HepG2 (cell line): ENCODE results near the gene TLL2. TPM values are rescaled to one million over a fixed set of nuclear protein-coding genes. Genes with fewer than 3 reads are reported as not detected.

ENCODE experiments used
- ATAC-seq: fragments of 200-7000 bp; cut with Tn5 transposase; 3 replicates; pipeline ENCODE4 v1.9.1; 2020; ENCODE audit warnings: mild to moderate bottlenecking, moderate library complexity
- BruUV-seq: library from RNA; stranded (reverse); fragments of 400-500 nt; replicated peaks from 2 replicates; lab custom pipeline; 2021; lab: Mats Ljungman, UMichigan
- CTCF ChIA-PET: fragments of 300-600 bp; formaldehyde crosslinking; extraction: SDS; loops from one replicate; lab custom pipeline; 2021; ENCODE audit warnings: low total read pairs, inconsistent platforms, low intra/inter-chr PET ratio; lab: Yijun Ruan, JAX
- POLR2A ChIA-PET: fragments of 350-600 bp; sonication (Branson Sonifier 250); formaldehyde crosslinking; loops from one replicate; lab custom pipeline; 2020; ENCODE audit warnings: antibody characterized with exemption, inconsistent platforms; lab: Yijun Ruan, JAX
- DNase-seq: peaks from one replicate; pipeline ENCODE4 v3.0.0-alpha.2; 2015; ENCODE audit warnings: low spot score
- FAIRE-seq: peaks from 3 replicates; lab custom pipeline; 2011; peaks lifted over from hg19 to GRCh38; lab: Jason Lieb, UNC
- H2AFZ ChIP-seq: one replicate; pipeline ENCODE4 v1.6.1; 2011; ENCODE audit warnings: low read length, inconsistent platforms
- H3K27ac ChIP-seq: fragments of 300-600 bp; 3 replicates; pipeline ENCODE4 v1.8.0; 2011; ENCODE audit warnings: mixed run types, mild to moderate bottlenecking, mixed read lengths, low read length, inconsistent platforms; ENCODE audit not compliant: insufficient read depth; ENCODE audit errors: extremely low read length
- H3K27me3 ChIP-seq, 2 experiments: fragments of 200-600 bp in 1 of 2; 2 replicates in 1 of 2; 3 replicates in 1 of 2; pipeline versions ENCODE4 v1.6.0 to v1.8.0; 2011; ENCODE audit warnings: low read length in 2 of 2, mild to moderate bottlenecking in 2 of 2, moderate library complexity in 2 of 2, inconsistent platforms in 1 of 2; ENCODE audit not compliant: insufficient read depth in 2 of 2, control insufficient read depth in 1 of 2
- H3K36me3 ChIP-seq, 2 experiments: fragments of 200-600 bp in 1 of 2; replicated peaks in 1 of 2; 2 replicates in 1 of 2; 3 replicates in 1 of 2; pipeline versions ENCODE4 v1.5.1 to v1.8.0; 2011; ENCODE audit warnings: low read length in 2 of 2, inconsistent platforms in 1 of 2; ENCODE audit not compliant: insufficient read depth in 2 of 2, control insufficient read depth in 1 of 2
- H3K4me1 ChIP-seq: 2 replicates; pipeline ENCODE4 v1.5.1; 2012; ENCODE audit warnings: low read length, inconsistent platforms; ENCODE audit not compliant: insufficient read depth
- H3K4me2 ChIP-seq: 2 replicates; pipeline ENCODE4 v1.6.0; 2011; ENCODE audit warnings: low read depth, low read length, inconsistent platforms
- H3K4me3 ChIP-seq, 3 experiments: fragments of 200-600 bp in 1 of 3; sonication (generic), shearing (Covaris generic) in 1 of 3; replicated peaks in 1 of 3; 2 replicates each; pipeline ENCODE4 v1.5.1; 2011 to 2016; ENCODE audit warnings: low read length in 3 of 3, inconsistent platforms in 2 of 3, low read depth in 2 of 3, mild to moderate bottlenecking in 2 of 3, control low read depth in 1 of 3, mixed read lengths in 1 of 3; ENCODE audit not compliant: insufficient read depth in 1 of 3
- H3K79me2 ChIP-seq: one replicate; pipeline ENCODE4 v1.6.1; 2011; ENCODE audit warnings: low read length, inconsistent platforms; ENCODE audit not compliant: insufficient read depth
- H3K9ac ChIP-seq: 2 replicates; pipeline ENCODE4 v1.6.0; 2011; ENCODE audit warnings: mild to moderate bottlenecking, low read depth, low read length, inconsistent platforms; ENCODE audit not compliant: insufficient read depth
- H3K9me3 ChIP-seq: 2 replicates; pipeline ENCODE4 v1.5.1; 2012; ENCODE audit warnings: mild to moderate bottlenecking, low read length
- H4K20me1 ChIP-seq: 2 replicates; pipeline ENCODE4 v1.6.0; 2011; ENCODE audit warnings: inconsistent platforms, mild to moderate bottlenecking, low read length, moderate library complexity; ENCODE audit not compliant: insufficient read depth
- CCAR2 ChIP-seq: fragments of 200-400 bp; formaldehyde crosslinking; optimal IDR thresholded peaks from 2 replicates; pipeline ENCODE3; 2018; ENCODE audit warnings: low read depth, mild to moderate bottlenecking, low read length, moderate library complexity
- FOXO1 ChIP-seq: sonication (generic); formaldehyde crosslinking; IDR thresholded peaks from 2 replicates; pipeline ENCODE4 v1.4.0; 2020; ENCODE audit warnings: missing genetic modification reagents
- GZF1 ChIP-seq: sonication (generic); formaldehyde crosslinking; IDR thresholded peaks from 2 replicates; pipeline ENCODE4 v1.5.1; 2020; ENCODE audit warnings: mild to moderate bottlenecking, missing genetic modification reagents
- HDAC6 ChIP-seq: fragments of 200-600 bp; sonication (generic); IDR thresholded peaks from 2 replicates; pipeline ENCODE4 v1.7.0; 2017; ENCODE audit warnings: mild to moderate bottlenecking, antibody characterized with exemption, low read length, low read depth
- IKZF4 ChIP-seq: sonication (generic); formaldehyde crosslinking; IDR thresholded peaks from 2 replicates; pipeline ENCODE4 v1.5.1; 2020; ENCODE audit warnings: borderline replicate concordance, mild to moderate bottlenecking, low read depth, missing genetic modification reagents; ENCODE audit errors: not compliant biosample characterization
- KMT2A ChIP-seq: sonication (generic); formaldehyde crosslinking; IDR thresholded peaks from 2 replicates; pipeline ENCODE4 v1.4.0; 2020; ENCODE audit warnings: missing genetic modification reagents
- MIER2 ChIP-seq: IDR thresholded peaks from 2 replicates; pipeline ENCODE4 v1.6.1; 2016; ENCODE audit warnings: missing biosample characterization, missing genetic modification reagents
- NFE2 ChIP-seq: sonication (generic); formaldehyde crosslinking; IDR thresholded peaks from 2 replicates; pipeline ENCODE4 v1.4.0; 2020; ENCODE audit warnings: missing genetic modification reagents
- NFYB ChIP-seq: sonication (generic); formaldehyde crosslinking; IDR thresholded peaks from 2 replicates; pipeline ENCODE4 v1.4.0; 2020; ENCODE audit warnings: missing genetic modification reagents
- RCOR2 ChIP-seq: IDR thresholded peaks from 2 replicates; pipeline ENCODE4 v1.6.1; 2016; ENCODE audit warnings: missing biosample characterization, missing genetic modification reagents
- RNF2 ChIP-seq: fragments of 450-650 bp; conservative IDR thresholded peaks from 2 replicates; pipeline ENCODE4 v1.6.1; 2016; ENCODE audit warnings: low read depth
- SMAD3 ChIP-seq: sonication (generic); formaldehyde crosslinking; IDR thresholded peaks from 2 replicates; pipeline ENCODE4 v1.4.0; 2020; ENCODE audit warnings: missing genetic modification reagents
- SUZ12 ChIP-seq: fragments of 150-350 bp; IDR thresholded peaks from 2 replicates; pipeline ENCODE4 v1.6.1; 2014; ENCODE audit warnings: low read depth, low read length
- ZNF407 ChIP-seq: sonication (generic); formaldehyde crosslinking; IDR thresholded peaks from one replicate; pipeline ENCODE4 v1.5.1; 2020; ENCODE audit warnings: mild to moderate bottlenecking, missing genetic modification reagents; ENCODE audit errors: not compliant biosample characterization
- ZNF589 ChIP-seq: sonication (generic); formaldehyde crosslinking; conservative IDR thresholded peaks from 2 replicates; pipeline ENCODE4 v1.8.0; 2022; ENCODE audit warnings: mild to moderate bottlenecking, moderate library complexity, missing genetic modification reagents
- ZNF713 ChIP-seq: sonication (generic); formaldehyde crosslinking; IDR thresholded peaks from 2 replicates; pipeline ENCODE4 v1.4.0; 2020; ENCODE audit warnings: mild to moderate bottlenecking, missing genetic modification reagents
- WGBS: methylation state at CpG from one replicate; pipeline ENCODE4 v1.1.6; 2017; ENCODE audit warnings: low lambda C conversion rate; 5-methylcytosine and 5-hydroxymethylcytosine counted together
- in situ Hi-C: cut with HindIII; loops from 2 replicates; pipeline ENCODE4 v1.10.0; 2017; ENCODE audit warnings: low pct_unique_long_range_greater_than_20kb; ENCODE audit not compliant: extremely low pct_ligation_motif_present
- intact Hi-C: fragments of 100-400 bp; cut with micrococcal nuclease; formaldehyde crosslinking; loops from one replicate; pipeline ENCODE4 v1.10.0; 2022; ENCODE audit not compliant: unreplicated experiment
- polyA plus RNA-seq, 8 experiments: library from polyadenylated mRNA; depleted of rRNA in 3 of 8; stranded (reverse) in 7 of 8; unstranded in 1 of 8; fragments of >200 nt; fragmentation: Illumina TruSeq in 4 of 8; extraction: Trizol in 4 of 8; gene quantifications; 2 replicates each; pipeline versions ENCODE4 v1.2.1 to v1.2.3, GENCODE V29; 2011 to 2016; ENCODE audit warnings: low read depth in 4 of 8, missing spikeins in 1 of 8, mixed read lengths in 1 of 8; ENCODE audit not compliant: insufficient read depth in 1 of 8
- total RNA-seq, 5 experiments: library from RNA; depleted of rRNA; stranded (reverse); fragments of >200 nt; fragmentation: Illumina TruSeq; extraction: Trizol; gene quantifications; 2 replicates each; pipeline ENCODE4 v1.2.3, GENCODE V29; 2016; ENCODE audit warnings: low read depth in 1 of 5

Gene TLL2
- total and polyA plus RNA-seq, 2 of the 13 experiments (the other 11 are each of a cell fraction or from before 2014, with no cell fraction given): 0.09 TPM; not detected in 1

DNA sequence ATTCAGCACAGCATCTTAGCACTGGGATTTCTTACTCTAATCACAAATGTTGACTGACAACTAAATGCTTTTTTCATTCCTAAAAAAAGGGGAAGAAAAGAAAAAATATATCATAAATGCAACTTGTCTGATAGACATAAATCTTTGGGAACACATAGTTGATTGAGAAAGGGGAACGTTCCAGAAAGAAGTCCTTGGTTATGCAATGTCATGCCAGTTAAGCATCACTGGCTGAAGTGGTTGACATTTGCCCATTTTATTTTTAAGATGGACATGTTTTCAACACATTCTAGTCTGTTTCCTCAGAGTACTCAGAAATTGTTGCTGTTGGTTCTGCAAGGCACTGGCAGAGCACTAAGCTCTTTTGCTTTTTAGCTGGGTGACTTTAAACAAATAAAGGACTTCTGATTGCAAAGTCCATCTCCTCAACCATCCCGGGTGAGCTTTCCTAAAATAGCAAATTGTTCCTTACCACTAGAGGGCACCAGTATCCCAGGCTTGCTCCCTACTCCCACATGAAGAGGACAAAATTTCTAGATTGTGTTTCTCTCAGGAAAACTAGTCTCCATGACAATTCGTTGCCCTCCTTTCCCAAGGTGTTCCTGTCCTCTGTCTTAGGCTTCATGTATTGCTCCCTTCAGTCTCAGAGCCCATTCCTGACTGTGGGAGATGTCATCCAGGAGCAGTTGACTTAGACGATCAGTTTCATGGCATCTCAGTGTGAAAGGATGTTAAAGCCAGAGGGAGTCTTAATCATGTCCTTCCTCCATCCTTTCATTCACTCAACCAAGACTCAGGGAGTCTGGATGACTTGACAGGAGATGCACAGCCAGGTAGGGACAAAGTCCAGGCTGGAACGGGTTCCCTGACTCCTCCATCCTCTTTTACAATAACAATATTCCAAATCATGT lies 178.9 kb downstream of the TLL2 start (continued):
- TF ChIP-seq ZNF407 (CRISPR knock-in tag): no peak

GRCh38 chr10:96333101-96333500 lies 180.6 kb downstream of the TLL2 start:
- intact Hi-C loops (no loop called here), in situ Hi-C loops (no loop called here)
- FAIRE-seq (no peak), ATAC-seq (no peak), DNase-seq (no peak)
- no peak overlapping the region for H3K9ac ChIP-seq
- WGBS: 94% methylated on average over 1 of the region's 1 CpG
- H3K36me3 ChIP-seq: no peaks in the 10 kb centered on the region
- no peak overlapping the region for H3K27ac ChIP-seq
- H3K4me3 ChIP-seq: no peak overlapping the region
- ChIA-PET POLR2A (no interaction called here), CTCF (no interaction called here)
- H4K20me1 ChIP-seq: no peaks in the 10 kb centered on the region
- peaks cover 7% of the 10 kb centered on the region for H3K4me1 ChIP-seq
- no TSS peak for BruUV-seq
- peaks cover 1 to 3% of the 10 kb centered on the region in 2 experiments; a peak in 1 of 5 replicates for H3K27me3 ChIP-seq
- no peaks in the 10 kb centered on the region for H3K9me3 ChIP-seq
- H3K79me2 ChIP-seq: no peaks in the 10 kb centered on the region
- H3K4me2 ChIP-seq: no peak overlapping the region
- H2AFZ ChIP-seq: no peak overlapping the region
- TF ChIP-seq MIER2: no peak
- no peak for TF ChIP-seq CCAR2
- no peak for TF ChIP-seq IKZF4 (CRISPR knock-in tag)
- no peak for TF ChIP-seq KMT2A (CRISPR knock-in tag)
- TF ChIP-seq NFYB (CRISPR knock-in tag): no peak
- no peak for TF ChIP-seq SUZ12
- no peak for TF ChIP-seq ZNF713
- no peak for TF ChIP-seq NFE2 (CRISPR knock-in tag)
- TF ChIP-seq GZF1 (CRISPR knock-in tag): no peak
- TF ChIP-seq SMAD3 (CRISPR knock-in tag): no peak
- no peak for TF ChIP-seq RNF2
- TF ChIP-seq FOXO1 (CRISPR knock-in tag): no peak
- no peak for TF ChIP-seq ZNF589
- no peak for TF ChIP-seq HDAC6
- no peak for TF ChIP-seq RCOR2 (CRISPR knock-in tag)
